ENCODE measurements around the gene MICALL2.

The MICALL2 gene

DNA sequence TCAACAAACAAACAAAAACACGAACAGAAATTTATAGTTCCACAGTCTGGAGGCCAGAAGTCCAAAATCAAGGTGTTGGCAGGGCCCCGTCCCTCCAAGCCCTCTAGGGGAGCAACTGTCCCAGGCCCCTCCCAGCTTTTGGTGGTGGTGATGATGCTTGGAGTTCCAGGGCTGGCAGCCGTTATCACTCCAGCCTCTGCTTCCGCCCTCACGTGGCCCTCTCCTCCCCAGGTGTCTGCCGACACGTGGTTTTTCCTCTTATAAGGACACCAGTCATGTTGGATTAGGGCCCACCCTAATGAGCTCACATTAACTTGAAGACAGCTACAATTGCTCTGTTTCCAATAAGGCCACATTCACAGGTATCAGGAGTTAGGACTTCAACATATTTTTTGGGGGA, 49.7 kb downstream of the MICALL2 start:
- TF ChIP-seq ZFX (IDR thresholded peaks at IDR 0.05) = no peak
- TF ChIP-seq, protein P1, sequence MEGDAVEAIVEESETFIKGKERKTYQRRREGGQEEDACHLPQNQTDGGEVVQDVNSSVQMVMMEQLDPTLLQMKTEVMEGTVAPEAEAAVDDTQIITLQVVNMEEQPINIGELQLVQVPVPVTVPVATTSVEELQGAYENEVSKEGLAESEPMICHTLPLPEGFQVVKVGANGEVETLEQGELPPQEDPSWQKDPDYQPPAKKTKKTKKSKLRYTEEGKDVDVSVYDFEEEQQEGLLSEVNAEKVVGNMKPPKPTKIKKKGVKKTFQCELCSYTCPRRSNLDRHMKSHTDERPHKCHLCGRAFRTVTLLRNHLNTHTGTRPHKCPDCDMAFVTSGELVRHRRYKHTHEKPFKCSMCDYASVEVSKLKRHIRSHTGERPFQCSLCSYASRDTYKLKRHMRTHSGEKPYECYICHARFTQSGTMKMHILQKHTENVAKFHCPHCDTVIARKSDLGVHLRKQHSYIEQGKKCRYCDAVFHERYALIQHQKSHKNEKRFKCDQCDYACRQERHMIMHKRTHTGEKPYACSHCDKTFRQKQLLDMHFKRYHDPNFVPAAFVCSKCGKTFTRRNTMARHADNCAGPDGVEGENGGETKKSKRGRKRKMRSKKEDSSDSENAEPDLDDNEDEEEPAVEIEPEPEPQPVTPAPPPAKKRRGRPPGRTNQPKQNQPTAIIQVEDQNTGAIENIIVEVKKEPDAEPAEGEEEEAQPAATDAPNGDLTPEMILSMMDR (conservative IDR thresholded peaks at IDR 0.05) = no peak
- H3K27ac ChIP-seq = no peak overlapping the region

- no peak overlapping the region for H3K27ac ChIP-seq
- no peak for TF ChIP-seq ZFX (IDR thresholded peaks at IDR 0.05)
- TF ChIP-seq, protein P1 (conservative IDR thresholded peaks at IDR 0.05) = no peak
Measured at GRCh38 chr7:1408466-1408865, 50.8 kb downstream of the MICALL2 start.

DNA sequence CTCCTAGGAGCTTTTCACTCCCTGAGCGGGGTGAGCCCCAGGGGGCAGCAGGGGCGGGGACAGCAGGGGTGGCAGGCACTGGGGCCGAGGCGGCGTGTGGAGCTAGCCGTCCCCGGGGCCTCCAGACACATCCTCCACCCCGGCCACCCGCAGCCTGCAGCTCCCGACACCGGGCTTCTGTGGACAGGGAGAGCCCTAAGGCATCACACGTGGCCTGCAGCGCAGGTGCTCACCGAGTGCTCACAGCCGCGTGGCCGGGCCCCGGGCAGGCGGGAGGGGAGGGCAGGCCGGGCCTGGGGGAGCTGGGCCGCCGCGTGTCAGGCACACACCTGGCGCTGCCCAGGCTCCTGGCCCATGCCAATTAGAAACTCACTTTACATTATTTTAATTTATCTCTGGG, 51.4 kb downstream of the MICALL2 start:
- TF ChIP-seq ZFX (IDR thresholded peaks at IDR 0.05) = no peak
- TF ChIP-seq, protein P1 (conservative IDR thresholded peaks at IDR 0.05) = no peak
- H3K27ac ChIP-seq = no peak overlapping the region

DNA sequence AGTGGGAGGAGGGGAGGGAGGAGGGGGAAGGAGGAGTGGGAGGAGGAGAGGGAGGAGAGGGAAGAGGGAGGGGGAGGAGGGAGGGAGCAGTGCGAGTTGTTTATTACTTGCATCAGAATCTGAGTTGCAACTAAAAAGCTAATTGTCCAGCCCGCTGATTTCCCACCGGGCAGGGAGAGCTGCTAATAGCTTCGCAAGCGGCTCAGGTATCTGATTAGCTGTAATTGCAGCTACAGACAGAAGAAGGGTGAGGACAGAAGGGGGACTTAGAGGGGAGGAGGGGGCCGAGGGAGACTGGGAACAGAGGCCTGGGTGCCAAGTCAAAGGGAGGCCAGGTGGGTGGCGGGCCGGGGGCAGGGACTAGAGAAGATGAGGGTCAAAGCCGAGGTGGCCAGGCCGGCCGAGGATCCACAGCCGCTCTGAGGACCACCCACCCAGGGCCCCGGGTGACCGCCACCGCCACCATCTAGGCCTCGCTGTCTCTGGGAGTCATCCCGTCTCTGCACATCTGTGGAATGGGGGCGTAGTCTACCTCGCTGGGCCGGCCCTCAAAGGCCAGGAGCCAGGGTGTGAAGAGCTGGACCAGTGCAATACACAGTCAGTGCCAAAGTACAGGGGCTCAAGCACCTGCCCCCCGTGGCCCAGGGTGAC, 54.2 kb downstream of the MICALL2 start:
- H3K27ac ChIP-seq = no peak overlapping the region
- TF ChIP-seq, protein P1 (conservative IDR thresholded peaks at IDR 0.05) = no peak
- TF ChIP-seq ZFX (IDR thresholded peaks at IDR 0.05) = no peak

GRCh38 chr7:1404460-1404809, 54.8 kb downstream of the MICALL2 start:
- no peak overlapping the region for H3K27ac ChIP-seq
- TF ChIP-seq, protein P1 (conservative IDR thresholded peaks at IDR 0.05) = no peak
- TF ChIP-seq ZFX (IDR thresholded peaks at IDR 0.05) = no peak

GRCh38 chr7:1403638-1404459, 55.4 kb downstream of the MICALL2 start:
- no peak overlapping the region for H3K27ac ChIP-seq
- no peak for TF ChIP-seq ZFX (IDR thresholded peaks at IDR 0.05)
- TF ChIP-seq, protein P1 (conservative IDR thresholded peaks at IDR 0.05) = no peak

Measured in C4-2B (cell line).